HCT116 (cell line): ENCODE results near the gene TSC2.

Source experiments
- CEBPB ChIP-seq: IDR thresholded peaks from 2 replicates; pipeline ENCODE4 v1.6.1; 2012; ENCODE audit warnings: low read depth
- EZH2 ChIP-seq: fragments of 200-600 bp; sonication (generic); IDR thresholded peaks from 2 replicates; pipeline ENCODE4 v1.6.1; 2017; ENCODE audit warnings: antibody characterized with exemption, mixed run types
- POLR2A ChIP-seq: IDR thresholded peaks from 2 replicates; pipeline ENCODE4 v1.7.0; 2011; ENCODE audit warnings: borderline replicate concordance; ENCODE audit not compliant: insufficient read depth, insufficient read length; ENCODE audit errors: extremely low read depth
- POLR2AphosphoS5 ChIP-seq: IDR thresholded peaks from 2 replicates; pipeline ENCODE4 v1.6.1; 2011; ENCODE audit warnings: mild to moderate bottlenecking, low read depth, low read length, moderate library complexity
- SRF ChIP-seq: IDR thresholded peaks from 2 replicates; pipeline ENCODE4 v1.6.1; 2012; ENCODE audit warnings: low read depth
- TF ChIP-seq, protein P1 (sequence below), 3 experiments: fragments of 200-600 bp in 1 of 3; sonication (generic) in 1 of 3; IDR thresholded peaks in 2 of 3; conservative IDR thresholded peaks in 1 of 3; 2 replicates each; pipeline ENCODE4 v1.5.1; 2012 to 2017; ENCODE audit warnings: low read depth in 2 of 3, low read length in 2 of 3, antibody characterized with exemption in 1 of 3, borderline replicate concordance in 1 of 3, control low read depth in 1 of 3, mild to moderate bottlenecking in 1 of 3, mixed read lengths in 1 of 3, mixed run types in 1 of 3, moderate library complexity in 1 of 3; ENCODE audit not compliant: insufficient read depth in 1 of 3

DNA sequence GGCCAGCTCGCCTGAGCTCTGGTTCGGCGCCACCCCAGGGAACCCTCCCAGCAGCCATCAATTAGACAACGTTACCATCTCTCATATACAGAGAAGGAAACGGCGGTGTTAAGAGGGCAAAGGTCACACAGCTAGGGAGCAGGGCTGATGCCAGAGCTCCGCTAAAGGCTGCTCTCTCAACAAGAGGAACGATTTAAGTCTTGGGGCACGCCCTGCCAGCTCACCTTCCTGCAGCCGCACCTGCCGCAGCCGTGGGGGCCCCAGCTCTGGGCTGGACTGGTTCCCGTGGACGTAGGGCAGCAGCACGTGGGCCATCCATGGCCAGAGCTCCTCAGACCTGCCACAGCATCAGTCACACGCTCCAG lies 44.5 kb downstream of the TSC2 start:
- TF ChIP-seq, protein P1, sequence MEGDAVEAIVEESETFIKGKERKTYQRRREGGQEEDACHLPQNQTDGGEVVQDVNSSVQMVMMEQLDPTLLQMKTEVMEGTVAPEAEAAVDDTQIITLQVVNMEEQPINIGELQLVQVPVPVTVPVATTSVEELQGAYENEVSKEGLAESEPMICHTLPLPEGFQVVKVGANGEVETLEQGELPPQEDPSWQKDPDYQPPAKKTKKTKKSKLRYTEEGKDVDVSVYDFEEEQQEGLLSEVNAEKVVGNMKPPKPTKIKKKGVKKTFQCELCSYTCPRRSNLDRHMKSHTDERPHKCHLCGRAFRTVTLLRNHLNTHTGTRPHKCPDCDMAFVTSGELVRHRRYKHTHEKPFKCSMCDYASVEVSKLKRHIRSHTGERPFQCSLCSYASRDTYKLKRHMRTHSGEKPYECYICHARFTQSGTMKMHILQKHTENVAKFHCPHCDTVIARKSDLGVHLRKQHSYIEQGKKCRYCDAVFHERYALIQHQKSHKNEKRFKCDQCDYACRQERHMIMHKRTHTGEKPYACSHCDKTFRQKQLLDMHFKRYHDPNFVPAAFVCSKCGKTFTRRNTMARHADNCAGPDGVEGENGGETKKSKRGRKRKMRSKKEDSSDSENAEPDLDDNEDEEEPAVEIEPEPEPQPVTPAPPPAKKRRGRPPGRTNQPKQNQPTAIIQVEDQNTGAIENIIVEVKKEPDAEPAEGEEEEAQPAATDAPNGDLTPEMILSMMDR (IDR thresholded peaks at IDR 0.05 in 2 of 3, conservative IDR thresholded peaks at IDR 0.05 in 1 of 3; ENCODE audit: borderline replicate concordance in 1 of 3, insufficient read depth in 1 of 3, low read depth in 2 of 3, low read length in 2 of 3), result no peak
- no peak for TF ChIP-seq SRF
- TF ChIP-seq CEBPB, result no peak
- no peak for TF ChIP-seq POLR2A
- peak; percentile 6; the same call in 1 of the 2 replicates for TF ChIP-seq POLR2AphosphoS5
- no peak for TF ChIP-seq EZH2
